ENCODE results near the gene OTULINL. TPM values are rescaled to one million over a fixed set of nuclear protein-coding genes. Genes with fewer than 3 reads are reported as not detected.

The OTULINL gene
- total and polyA plus RNA-seq, 4 donors, result 0.82 to 4.1 (median 1.6) TPM

GRCh38 chr5:14574096-14574495, 7.5 kb upstream of the OTULINL start:
- Histone ChIP-seq H3K4me1 (ENCODE audit: control insufficient read depth in 4 of 4, insufficient read depth in 4 of 4, low read length in 3 of 4) (no peaks in the 10 kb centered on the region), H3K9me3 (ENCODE audit: control insufficient read depth in 4 of 4, low read length in 3 of 4) (no peaks in the 10 kb centered on the region), H3K9ac (ENCODE audit: low read depth in 1 of 2, low read length in 2 of 2) (no peak overlapping the region), H3K36me3 (ENCODE audit: control insufficient read depth in 4 of 4, insufficient read depth in 3 of 4, low read depth in 1 of 4, low read length in 3 of 4) (no peaks in the 10 kb centered on the region), H3K27me3 (ENCODE audit: control insufficient read depth in 4 of 4, insufficient read depth in 4 of 4, low read length in 3 of 4) (peaks cover 0 to 3% (median 0%) of the 10 kb centered on the region in 4 donors), H3K27ac (ENCODE audit: low read depth in 1 of 2, low read length in 2 of 2) (no peak overlapping the region), H3K4me3 (ENCODE audit: low read depth in 1 of 3, low read length in 3 of 3) (no peak overlapping the region)
- no peak for DNase-seq (ENCODE audit: low spot score)
- TF ChIP-seq ZBTB33 (IDR thresholded peaks at IDR 0.05), result no peak
- TF ChIP-seq MAX (IDR thresholded peaks at IDR 0.05), result no peak
- no peak for TF ChIP-seq JUND (IDR thresholded peaks at IDR 0.05)
- TF ChIP-seq HNF4G (IDR thresholded peaks at IDR 0.05), result no peak
- TF ChIP-seq RAD21 (IDR thresholded peaks at IDR 0.05), result no peak
- TF ChIP-seq REST (IDR thresholded peaks at IDR 0.05), result no peak
- no peak for TF ChIP-seq NR2F2 (IDR thresholded peaks at IDR 0.05)
- TF ChIP-seq TAF1 (conservative IDR thresholded peaks at IDR 0.05), result no peak
- no peak for TF ChIP-seq SP1 (IDR thresholded peaks at IDR 0.05)
- TF ChIP-seq GABPA (IDR thresholded peaks at IDR 0.05 in 1 of 2, conservative IDR thresholded peaks at IDR 0.05 in 1 of 2), result no peak
- WGBS, result 50% methylated on average over 3 of the region's 3 CpGs

GRCh38 chr5:14574891-14575508, 6.6 kb upstream of the OTULINL start:
- TF ChIP-seq MAX (IDR thresholded peaks at IDR 0.05) (no peak), ZBTB33 (IDR thresholded peaks at IDR 0.05) (no peak), GABPA (IDR thresholded peaks at IDR 0.05 in 1 of 2, conservative IDR thresholded peaks at IDR 0.05 in 1 of 2) (no peak), RAD21 (IDR thresholded peaks at IDR 0.05) (no peak)
- Histone ChIP-seq H3K4me1 (ENCODE audit: control insufficient read depth in 4 of 4, insufficient read depth in 4 of 4, low read length in 3 of 4) (no peaks in the 10 kb centered on the region), H3K9me3 (ENCODE audit: control insufficient read depth in 4 of 4, low read length in 3 of 4) (no peaks in the 10 kb centered on the region), H3K27ac (ENCODE audit: low read depth in 1 of 2, low read length in 2 of 2) (no peak overlapping the region), H3K9ac (ENCODE audit: low read depth in 1 of 2, low read length in 2 of 2) (no peak overlapping the region), H3K36me3 (ENCODE audit: control insufficient read depth in 4 of 4, insufficient read depth in 3 of 4, low read depth in 1 of 4, low read length in 3 of 4) (no peaks in the 10 kb centered on the region), H3K4me3 (ENCODE audit: low read depth in 1 of 3, low read length in 3 of 3) (no peak overlapping the region), H3K27me3 (ENCODE audit: control insufficient read depth in 4 of 4, insufficient read depth in 4 of 4, low read length in 3 of 4) (peaks cover 0 to 3% (median 0%) of the 10 kb centered on the region in 4 donors)
- WGBS, result 87% methylated on average over 2 of the region's 2 CpGs
- no peak for DNase-seq (ENCODE audit: low spot score)

Data from liver (tissue), 9 donors.